Activated naive CD4-positive, alpha-beta T cell treated with Interleukin-2 at 50 U/mL for 16 hours (primary cell): Measurements from ENCODE around the gene SYNPR.

ENCODE experiments used
- DNase-seq: peaks from one replicate; pipeline ENCODE4 v3.0.0-alpha.2; 2020

Gene SYNPR

GRCh38 chr3:63561879-63562278 is 283.8 kb downstream of the SYNPR start:
- DNase-seq: no peak

DNA sequence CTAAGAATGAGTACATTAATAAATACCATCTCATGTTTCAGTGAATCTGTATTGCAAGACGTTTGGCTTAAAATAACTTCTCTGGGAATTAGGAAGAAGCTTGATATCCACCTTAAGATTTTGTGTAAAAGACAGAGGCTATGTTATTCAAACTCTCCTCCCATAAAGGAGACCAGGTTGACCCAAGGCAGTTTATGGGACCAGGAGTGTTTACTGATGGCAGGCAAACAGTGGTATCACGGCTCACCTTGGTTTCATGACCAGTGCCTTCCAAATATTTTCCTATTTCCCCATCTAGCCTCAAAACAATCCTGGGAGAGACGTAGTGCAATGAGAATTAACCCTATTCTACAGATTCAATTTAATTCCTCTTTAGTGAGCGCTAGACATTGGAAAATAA is 284.2 kb downstream of the SYNPR start:
- no peak for DNase-seq

DNA sequence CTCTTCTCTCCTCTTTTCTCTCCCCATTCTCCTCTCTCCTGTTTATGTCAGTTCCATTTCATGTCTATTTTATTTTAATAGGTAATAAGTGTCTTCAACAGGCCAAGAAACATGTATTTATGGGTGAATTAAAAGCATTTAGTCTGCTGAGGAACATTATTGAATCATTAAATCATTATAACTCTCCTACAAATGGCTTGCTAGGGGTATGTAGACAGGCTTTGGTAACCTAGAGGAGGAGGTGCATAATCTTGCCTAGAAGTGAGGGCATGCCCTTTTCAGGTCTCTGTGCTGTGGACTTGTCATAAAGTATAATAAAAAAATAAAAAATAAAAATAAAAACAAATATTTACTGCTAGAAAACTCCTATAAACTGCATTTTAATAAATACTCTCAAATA is 285.5 kb downstream of the SYNPR start:
- DNase-seq: no peak

- no peak for DNase-seq
These were observed 287.1 kb downstream of the SYNPR start for GRCh38 chr3:63565220-63565619.

DNA sequence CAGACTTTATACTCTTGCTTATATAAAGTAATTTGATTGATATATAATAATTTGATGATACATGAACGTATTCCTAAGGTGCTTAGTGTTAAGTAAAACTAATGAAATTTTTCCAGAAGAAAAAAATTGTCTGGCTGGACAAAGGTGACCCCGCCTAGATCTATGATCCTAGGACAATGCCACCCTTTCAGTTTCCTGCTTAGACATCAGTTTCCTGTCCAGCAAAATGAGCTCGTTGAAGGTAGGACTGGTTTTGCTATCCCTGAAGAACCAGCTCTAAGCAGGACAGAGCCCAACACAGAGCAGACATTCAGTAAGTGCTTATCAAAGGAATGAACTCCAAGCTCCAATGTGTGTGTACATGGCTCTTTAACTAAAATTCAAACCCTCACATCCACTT is 293.6 kb downstream of the SYNPR start:
- no peak for DNase-seq

DNA sequence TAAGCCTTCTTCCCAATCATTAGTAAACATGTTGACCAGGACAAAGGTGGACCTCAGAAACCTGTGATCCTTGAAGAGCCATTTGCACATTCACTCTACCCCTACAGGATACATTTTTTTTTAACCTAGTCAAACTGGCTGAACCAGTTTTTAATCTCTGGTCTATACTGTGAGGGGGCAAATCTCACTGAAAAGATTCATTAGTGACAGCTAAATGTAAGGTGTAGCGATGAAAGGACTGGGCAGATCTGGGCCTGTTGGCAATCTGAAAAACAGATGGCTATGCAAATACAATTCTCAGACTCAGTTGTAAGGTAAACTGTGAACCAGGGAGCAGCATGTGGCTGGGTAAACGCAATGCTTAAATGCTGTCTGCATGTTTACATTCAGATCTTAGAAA is 298.7 kb downstream of the SYNPR start:
- DNase-seq: no peak

DNA sequence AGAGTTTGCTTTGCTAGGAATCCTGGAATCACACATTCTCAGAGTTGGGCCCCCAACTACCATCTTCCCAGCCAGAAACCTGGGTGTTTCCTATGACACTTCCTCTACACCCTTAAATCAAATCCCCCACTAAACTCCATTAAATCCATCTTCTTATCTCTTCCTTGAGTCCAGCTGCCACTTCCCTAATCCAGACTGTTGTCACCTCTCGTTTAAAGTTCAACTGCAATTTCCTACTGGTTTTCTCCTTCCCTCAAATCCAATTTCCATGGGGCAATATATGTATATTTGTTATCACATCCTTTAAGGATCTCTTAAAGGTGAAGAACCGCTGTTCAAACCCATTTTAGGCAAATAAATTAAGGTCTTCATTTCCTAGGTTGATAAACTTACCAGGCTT is 300.8 kb downstream of the SYNPR start:
- DNase-seq: no peak

- DNase-seq: no peak
These were observed 302.0 kb downstream of the SYNPR start for GRCh38 chr3:63580151-63580550.

- no peak for DNase-seq
These were observed 304.9 kb downstream of the SYNPR start for GRCh38 chr3:63582943-63583500.

DNA sequence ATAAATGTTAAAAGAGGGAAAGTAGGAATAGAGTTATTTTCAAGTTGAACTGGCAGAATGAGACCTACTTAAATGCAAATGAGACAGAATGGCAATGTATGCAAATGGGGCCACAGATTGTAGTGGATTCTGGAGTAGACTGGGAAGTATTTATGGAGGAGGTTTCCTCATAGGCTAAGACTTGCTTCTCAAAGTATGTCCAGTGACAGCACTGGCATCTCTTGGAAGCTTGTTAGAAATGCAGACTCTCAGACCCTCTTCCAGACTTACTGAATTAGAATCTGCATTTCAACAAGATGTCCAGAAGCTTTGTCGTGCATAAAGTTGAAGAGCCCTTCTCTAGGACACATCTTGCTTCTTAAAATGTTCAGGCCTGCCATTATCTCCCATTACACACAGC is 306.6 kb downstream of the SYNPR start:
- no peak for DNase-seq

DNA sequence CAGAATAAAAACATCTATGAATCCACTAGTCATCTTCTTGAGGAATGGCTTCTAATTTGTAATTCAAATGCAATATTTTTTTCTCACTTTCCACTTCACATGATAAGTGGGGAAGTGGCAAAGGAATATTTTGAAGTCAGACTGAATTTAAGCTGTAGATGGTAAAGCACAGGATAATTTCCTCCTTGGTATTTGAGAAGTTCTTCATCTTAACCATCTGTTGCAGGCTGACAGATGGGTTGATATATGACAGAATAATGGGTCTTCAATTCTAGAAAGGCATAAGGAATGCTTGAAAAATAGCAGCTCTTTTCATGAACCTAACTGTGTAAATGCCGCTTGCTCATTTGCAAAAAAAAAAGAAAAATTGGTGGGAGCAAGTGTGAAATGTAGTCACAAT is 307.8 kb downstream of the SYNPR start:
- no peak for DNase-seq

DNA sequence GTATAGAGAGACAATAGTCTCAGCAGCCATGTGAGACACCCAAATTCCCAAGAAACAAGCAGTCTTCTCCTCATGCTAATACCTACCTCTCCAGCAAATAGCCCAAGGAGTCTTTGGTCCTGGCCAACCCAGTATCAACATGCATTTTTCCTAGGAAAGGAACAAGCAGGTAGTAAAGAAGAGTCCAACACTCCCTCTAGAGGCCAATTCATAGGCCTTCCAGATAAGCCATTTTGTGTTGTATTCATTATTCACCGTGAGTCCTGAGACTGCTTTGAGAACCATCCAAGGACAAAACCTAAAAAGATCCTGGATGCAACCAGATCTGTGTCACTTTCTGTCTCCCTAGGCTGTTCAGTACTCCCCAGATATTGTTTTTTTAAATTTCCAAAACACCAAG is 310.8 kb downstream of the SYNPR start:
- no peak for DNase-seq

- DNase-seq: no peak
These were observed 315.7 kb downstream of the SYNPR start for GRCh38 chr3:63593779-63594178.

DNA sequence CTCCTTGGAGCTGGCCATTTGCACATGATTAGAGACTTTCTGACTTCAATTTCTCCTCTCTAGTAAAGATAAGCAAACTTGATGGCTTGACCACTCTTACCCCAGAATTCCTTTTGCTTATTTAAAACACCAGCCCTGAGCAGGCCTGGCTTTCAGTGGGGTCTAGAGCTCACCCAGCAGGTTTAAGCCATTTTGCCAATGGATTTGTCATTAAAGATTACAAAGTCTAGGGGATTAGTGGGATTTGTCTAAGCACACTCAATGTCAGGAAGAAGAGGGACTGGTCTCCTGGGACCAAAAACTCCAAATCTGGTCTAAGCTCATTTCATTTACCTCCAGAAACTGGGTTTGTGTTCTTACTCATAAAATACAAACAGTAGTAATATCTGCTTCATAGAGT is 317.1 kb downstream of the SYNPR start:
- DNase-seq: no peak

DNA sequence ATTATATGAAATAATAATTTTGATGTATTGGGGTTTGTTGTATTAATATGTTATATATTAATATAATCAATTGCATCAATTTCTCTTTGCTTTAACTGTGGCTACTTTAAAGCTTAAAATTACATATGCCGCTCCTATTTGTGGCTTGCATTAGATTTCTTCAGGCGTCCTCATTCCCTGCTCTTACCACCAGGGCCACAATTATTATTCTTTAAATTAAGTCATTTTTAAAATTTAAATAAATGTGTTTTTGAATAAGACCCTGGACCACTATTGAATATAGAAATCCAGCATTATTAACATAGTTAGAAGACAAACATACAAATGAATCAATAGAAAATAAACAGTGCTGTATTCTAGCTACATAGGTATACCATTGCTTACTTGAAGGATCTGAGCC is 318.9 kb downstream of the SYNPR start:
- no peak for DNase-seq

- no peak for DNase-seq
These were observed 329.6 kb downstream of the SYNPR start for GRCh38 chr3:63607716-63608115.

- DNase-seq: no peak
These were observed 331.3 kb downstream of the SYNPR start for GRCh38 chr3:63609408-63609807.

GRCh38 chr3:63609834-63610233 is 331.7 kb downstream of the SYNPR start:
- DNase-seq: no peak

DNA sequence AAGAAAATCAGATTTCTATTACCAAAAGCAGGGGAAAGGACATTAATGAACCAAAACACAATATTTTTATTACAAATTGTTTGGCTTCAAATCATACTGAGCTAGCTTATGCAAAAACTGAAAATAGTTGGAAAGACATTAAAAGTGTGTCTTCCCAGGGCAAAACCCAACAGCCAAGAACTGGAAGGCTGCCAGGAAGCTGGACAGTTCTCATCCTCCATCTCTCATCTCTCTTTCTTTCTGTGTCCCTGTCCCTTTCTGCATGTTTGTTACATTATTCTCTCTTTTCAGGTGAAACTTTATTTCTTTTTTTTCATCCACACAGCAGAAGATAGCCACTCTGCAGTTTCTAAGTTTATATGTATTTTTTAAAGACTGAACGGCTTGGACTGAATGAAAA is 333.3 kb downstream of the SYNPR start:
- DNase-seq: no peak

DNA sequence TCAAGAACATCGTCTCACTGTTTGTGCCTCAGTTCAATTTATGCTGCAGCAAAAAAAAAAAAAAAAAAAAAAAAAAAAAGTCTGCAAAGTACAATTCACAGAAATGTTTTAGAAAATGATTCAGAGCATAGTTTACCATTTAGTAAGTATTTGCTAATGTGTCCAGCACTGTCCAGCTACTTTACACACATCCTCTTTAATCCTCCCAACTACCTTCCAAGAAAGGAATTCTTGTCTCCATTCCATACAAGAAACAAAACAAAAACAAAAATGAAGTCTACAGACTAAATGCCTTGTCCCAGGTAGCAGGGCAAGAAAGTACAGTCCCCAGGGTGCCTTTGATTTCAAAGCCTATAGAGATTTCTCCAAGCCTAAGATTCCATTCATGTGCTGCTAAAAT is 335.5 kb downstream of the SYNPR start:
- no peak for DNase-seq

DNA sequence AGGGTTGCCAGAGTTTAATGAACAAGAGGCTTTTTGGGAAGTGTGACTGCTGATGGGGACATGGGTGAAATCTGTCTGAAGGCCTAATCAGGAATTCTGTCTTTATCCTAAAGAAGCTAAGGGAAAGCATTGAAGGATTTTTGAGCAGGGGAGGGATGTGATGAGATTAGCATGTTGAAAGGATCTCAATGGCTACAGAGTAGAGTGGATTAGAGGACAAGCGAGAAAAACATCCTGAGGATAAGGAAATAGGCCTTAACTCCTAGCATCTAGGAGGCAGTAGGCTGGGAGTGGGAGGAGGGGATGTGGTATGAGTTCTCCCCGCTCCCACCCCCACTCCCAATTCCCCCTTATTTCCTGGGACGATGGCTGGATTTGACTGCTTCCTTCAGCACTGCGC is 339.3 kb downstream of the SYNPR start:
- DNase-seq: no peak

- no peak for DNase-seq
These were observed 346.9 kb downstream of the SYNPR start for GRCh38 chr3:63624941-63625560.

- DNase-seq: no peak
These were observed 353.6 kb downstream of the SYNPR start for GRCh38 chr3:63631670-63632069.

GRCh38 chr3:63635186-63635585 is 357.1 kb downstream of the SYNPR start:
- no peak for DNase-seq

DNA sequence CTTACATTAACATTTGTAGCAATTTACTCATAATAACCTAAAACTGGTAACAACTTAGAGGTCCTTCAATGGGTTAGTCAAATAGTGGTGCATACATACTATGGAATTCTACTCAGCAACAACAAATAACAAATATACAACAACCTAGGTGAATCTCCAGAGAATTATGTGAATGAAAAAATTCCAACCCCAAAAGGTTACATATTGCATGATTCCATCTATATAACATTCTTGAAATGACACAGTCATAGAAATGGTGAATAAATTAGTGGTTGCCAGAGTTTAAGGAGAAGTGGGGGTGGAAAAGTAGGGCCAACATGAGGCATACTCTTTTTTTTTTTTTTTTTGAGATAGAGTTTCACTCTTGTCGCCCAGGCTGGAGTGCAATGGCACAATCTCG is 361.7 kb downstream of the SYNPR start:
- no peak for DNase-seq

DNA sequence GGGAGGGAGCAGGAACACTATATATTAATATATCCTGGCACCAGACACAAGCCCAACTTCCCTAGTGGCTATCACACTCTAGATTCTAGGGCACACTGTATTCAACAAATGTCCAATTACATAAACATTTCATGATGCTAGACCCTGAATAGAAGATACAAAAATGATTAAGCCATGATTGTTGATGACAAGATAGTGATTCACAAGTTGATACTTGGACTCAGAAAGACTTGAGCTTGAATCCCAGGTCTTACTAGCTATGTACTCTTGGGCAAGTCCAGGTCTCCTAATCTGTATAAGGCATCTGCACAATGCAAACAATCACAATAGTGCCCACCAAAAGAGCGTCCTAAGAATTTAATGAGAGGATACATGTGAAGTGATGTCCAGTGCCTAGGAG is 364.4 kb downstream of the SYNPR start:
- DNase-seq: no peak
